Measurements from ENCODE around the gene APH1B.

DNA sequence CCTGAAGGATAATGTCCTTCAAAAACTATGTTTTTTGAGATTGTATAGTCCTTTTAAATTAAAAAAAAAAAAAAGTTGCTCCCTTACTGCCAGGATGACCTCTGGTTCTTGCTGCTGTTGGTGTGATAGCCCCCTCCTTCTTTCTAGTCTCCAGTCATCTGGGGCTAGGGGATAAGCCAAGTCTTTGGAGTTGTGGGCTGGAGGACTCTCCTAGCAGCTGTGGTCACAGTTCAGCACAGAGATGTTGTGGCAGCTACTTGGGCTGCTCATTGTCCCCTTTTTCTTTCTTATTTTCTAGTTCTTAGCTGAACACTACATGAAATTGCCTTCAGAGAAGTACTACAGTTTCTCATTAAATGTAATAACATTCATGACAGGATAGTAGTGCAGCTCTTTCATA is 39.2 kb upstream of the APH1B start:
- TF ChIP-seq POLR2AphosphoS5 (IDR thresholded peaks at IDR 0.05; ENCODE audit: low read depth, low read length) (no peak), SIN3A (IDR thresholded peaks at IDR 0.05; ENCODE audit: borderline replicate concordance, insufficient read depth, low read depth, low read length) (no peak)
- TF ChIP-seq, protein P1, sequence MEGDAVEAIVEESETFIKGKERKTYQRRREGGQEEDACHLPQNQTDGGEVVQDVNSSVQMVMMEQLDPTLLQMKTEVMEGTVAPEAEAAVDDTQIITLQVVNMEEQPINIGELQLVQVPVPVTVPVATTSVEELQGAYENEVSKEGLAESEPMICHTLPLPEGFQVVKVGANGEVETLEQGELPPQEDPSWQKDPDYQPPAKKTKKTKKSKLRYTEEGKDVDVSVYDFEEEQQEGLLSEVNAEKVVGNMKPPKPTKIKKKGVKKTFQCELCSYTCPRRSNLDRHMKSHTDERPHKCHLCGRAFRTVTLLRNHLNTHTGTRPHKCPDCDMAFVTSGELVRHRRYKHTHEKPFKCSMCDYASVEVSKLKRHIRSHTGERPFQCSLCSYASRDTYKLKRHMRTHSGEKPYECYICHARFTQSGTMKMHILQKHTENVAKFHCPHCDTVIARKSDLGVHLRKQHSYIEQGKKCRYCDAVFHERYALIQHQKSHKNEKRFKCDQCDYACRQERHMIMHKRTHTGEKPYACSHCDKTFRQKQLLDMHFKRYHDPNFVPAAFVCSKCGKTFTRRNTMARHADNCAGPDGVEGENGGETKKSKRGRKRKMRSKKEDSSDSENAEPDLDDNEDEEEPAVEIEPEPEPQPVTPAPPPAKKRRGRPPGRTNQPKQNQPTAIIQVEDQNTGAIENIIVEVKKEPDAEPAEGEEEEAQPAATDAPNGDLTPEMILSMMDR (IDR thresholded peaks at IDR 0.05), result no peak
- TF ChIP-seq, protein P2, sequence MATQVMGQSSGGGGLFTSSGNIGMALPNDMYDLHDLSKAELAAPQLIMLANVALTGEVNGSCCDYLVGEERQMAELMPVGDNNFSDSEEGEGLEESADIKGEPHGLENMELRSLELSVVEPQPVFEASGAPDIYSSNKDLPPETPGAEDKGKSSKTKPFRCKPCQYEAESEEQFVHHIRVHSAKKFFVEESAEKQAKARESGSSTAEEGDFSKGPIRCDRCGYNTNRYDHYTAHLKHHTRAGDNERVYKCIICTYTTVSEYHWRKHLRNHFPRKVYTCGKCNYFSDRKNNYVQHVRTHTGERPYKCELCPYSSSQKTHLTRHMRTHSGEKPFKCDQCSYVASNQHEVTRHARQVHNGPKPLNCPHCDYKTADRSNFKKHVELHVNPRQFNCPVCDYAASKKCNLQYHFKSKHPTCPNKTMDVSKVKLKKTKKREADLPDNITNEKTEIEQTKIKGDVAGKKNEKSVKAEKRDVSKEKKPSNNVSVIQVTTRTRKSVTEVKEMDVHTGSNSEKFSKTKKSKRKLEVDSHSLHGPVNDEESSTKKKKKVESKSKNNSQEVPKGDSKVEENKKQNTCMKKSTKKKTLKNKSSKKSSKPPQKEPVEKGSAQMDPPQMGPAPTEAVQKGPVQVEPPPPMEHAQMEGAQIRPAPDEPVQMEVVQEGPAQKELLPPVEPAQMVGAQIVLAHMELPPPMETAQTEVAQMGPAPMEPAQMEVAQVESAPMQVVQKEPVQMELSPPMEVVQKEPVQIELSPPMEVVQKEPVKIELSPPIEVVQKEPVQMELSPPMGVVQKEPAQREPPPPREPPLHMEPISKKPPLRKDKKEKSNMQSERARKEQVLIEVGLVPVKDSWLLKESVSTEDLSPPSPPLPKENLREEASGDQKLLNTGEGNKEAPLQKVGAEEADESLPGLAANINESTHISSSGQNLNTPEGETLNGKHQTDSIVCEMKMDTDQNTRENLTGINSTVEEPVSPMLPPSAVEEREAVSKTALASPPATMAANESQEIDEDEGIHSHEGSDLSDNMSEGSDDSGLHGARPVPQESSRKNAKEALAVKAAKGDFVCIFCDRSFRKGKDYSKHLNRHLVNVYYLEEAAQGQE (IDR thresholded peaks at IDR 0.05; ENCODE audit: insufficient read depth in 1 of 2, low read depth in 2 of 2, low read length in 1 of 2), result no peak

Data from Panc1 (cell line).